ENCODE measurements around the gene SNAP29. TPM values are rescaled to one million over a fixed set of nuclear protein-coding genes. Genes with fewer than 3 reads are reported as not detected.

The SNAP29 gene
- total RNA-seq, 3 donors from 2014 or later: 19.0 to 22.6 (median 22.2) TPM

- Mint-ChIP-seq H3K4me3 (no peak overlapping the region), H3K27me3 (ENCODE audit: low read depth) (no peaks in the 10 kb centered on the region), H3K9me3 (no peaks in the 10 kb centered on the region), H3K36me3 (ENCODE audit: insufficient read depth) (no peaks in the 10 kb centered on the region), H3K4me1 (ENCODE audit: low read depth) (peaks cover 56% of the 10 kb centered on the region)
- no peak for ATAC-seq
- DNase-seq: no peak
These were observed 14.5 kb upstream of the SNAP29 start for GRCh38 chr22:20844055-20845037.

GRCh38 chr22:20847318-20847822, 11.4 kb upstream of the SNAP29 start:
- ATAC-seq: no peak
- Mint-ChIP-seq H3K4me3 (no peak overlapping the region), H3K36me3 (ENCODE audit: insufficient read depth) (peaks cover 2% of the 10 kb centered on the region), H3K4me1 (ENCODE audit: low read depth) (peaks cover 37% of the 10 kb centered on the region), H3K27me3 (ENCODE audit: low read depth) (no peaks in the 10 kb centered on the region), H3K9me3 (no peaks in the 10 kb centered on the region)
- DNase-seq: no peak

GRCh38 chr22:20852076-20852475, 6.7 kb upstream of the SNAP29 start:
- H3K4me3 Mint-ChIP-seq: no peak overlapping the region
- peaks cover 2% of the 10 kb centered on the region for H3K36me3 Mint-ChIP-seq (ENCODE audit: insufficient read depth)
- no peaks in the 10 kb centered on the region for H3K9me3 Mint-ChIP-seq
- peaks cover 47% of the 10 kb centered on the region for H3K4me1 Mint-ChIP-seq (ENCODE audit: low read depth)
- ATAC-seq (no peak), DNase-seq (no peak)
- H3K27me3 Mint-ChIP-seq (ENCODE audit: low read depth): no peaks in the 10 kb centered on the region

- no peaks in the 10 kb centered on the region for H3K27me3 Mint-ChIP-seq (ENCODE audit: low read depth)
These were observed 6.3 kb upstream of the SNAP29 start for GRCh38 chr22:20852503-20852902.

GRCh38 chr22:20853236-20853660, 5.6 kb upstream of the SNAP29 start:
- H3K4me3 Mint-ChIP-seq: no peak overlapping the region
- peaks cover 51% of the 10 kb centered on the region for H3K4me1 Mint-ChIP-seq (ENCODE audit: low read depth)
- no peak for DNase-seq
- peaks cover 2% of the 10 kb centered on the region for H3K36me3 Mint-ChIP-seq (ENCODE audit: insufficient read depth)
- no peak for ATAC-seq
- no peaks in the 10 kb centered on the region for H3K27me3 Mint-ChIP-seq (ENCODE audit: low read depth)
- H3K9me3 Mint-ChIP-seq: no peaks in the 10 kb centered on the region

More at GRCh38 chr22:20852503-20852902, 6.3 kb upstream of the SNAP29 start:
- Mint-ChIP-seq H3K4me3 (no peak overlapping the region), H3K4me1 (ENCODE audit: low read depth) (peaks cover 51% of the 10 kb centered on the region), H3K36me3 (ENCODE audit: insufficient read depth) (peaks cover 2% of the 10 kb centered on the region), H3K9me3 (no peaks in the 10 kb centered on the region)
- DNase-seq: no peak
- ATAC-seq: no peak

GRCh38 chr22:20857247-20857643, 1.6 kb upstream of the SNAP29 start:
- peaks cover 61% of the 10 kb centered on the region for H3K4me1 Mint-ChIP-seq (ENCODE audit: low read depth)
- H3K36me3 Mint-ChIP-seq (ENCODE audit: insufficient read depth): peaks cover 3% of the 10 kb centered on the region
- H3K9me3 Mint-ChIP-seq: no peaks in the 10 kb centered on the region
- DNase-seq (no peak), ATAC-seq (no peak)
- H3K4me3 Mint-ChIP-seq: peak overlapping the region; percentile 91
- H3K27me3 Mint-ChIP-seq (ENCODE audit: low read depth): no peaks in the 10 kb centered on the region

GRCh38 chr22:20857838-20858614, 781 bp upstream of the SNAP29 start:
- DNase-seq (peak; percentile 83), ATAC-seq (peak; percentile 68 to 78)
- peak overlapping the region; percentile 91 for H3K4me3 Mint-ChIP-seq
- no peaks in the 10 kb centered on the region for H3K9me3 Mint-ChIP-seq
- H3K27me3 Mint-ChIP-seq (ENCODE audit: low read depth): no peaks in the 10 kb centered on the region
- H3K36me3 Mint-ChIP-seq (ENCODE audit: insufficient read depth): peaks cover 5% of the 10 kb centered on the region
- H3K4me1 Mint-ChIP-seq (ENCODE audit: low read depth): peaks cover 58% of the 10 kb centered on the region

- Mint-ChIP-seq H3K27me3 (ENCODE audit: low read depth) (no peaks in the 10 kb centered on the region), H3K4me3 (peak overlapping the region; percentile 82), H3K4me1 (ENCODE audit: low read depth) (peaks cover 52% of the 10 kb centered on the region), H3K36me3 (ENCODE audit: insufficient read depth) (peaks cover 5% of the 10 kb centered on the region), H3K9me3 (no peaks in the 10 kb centered on the region)
- no peak for ATAC-seq
- DNase-seq: no peak
These were observed 808 bp downstream of the SNAP29 start for GRCh38 chr22:20859615-20860014.

GRCh38 chr22:20862540-20862939, 3.7 kb downstream of the SNAP29 start:
- DNase-seq (no peak), ATAC-seq (no peak)
- no peaks in the 10 kb centered on the region for H3K9me3 Mint-ChIP-seq
- no peaks in the 10 kb centered on the region for H3K27me3 Mint-ChIP-seq (ENCODE audit: low read depth)
- H3K4me3 Mint-ChIP-seq: no peak overlapping the region
- peaks cover 46% of the 10 kb centered on the region for H3K4me1 Mint-ChIP-seq (ENCODE audit: low read depth)
- H3K36me3 Mint-ChIP-seq (ENCODE audit: insufficient read depth): peaks cover 5% of the 10 kb centered on the region

GRCh38 chr22:20863366-20863765, 4.6 kb downstream of the SNAP29 start:
- Mint-ChIP-seq H3K9me3 (no peaks in the 10 kb centered on the region), H3K4me3 (no peak overlapping the region), H3K4me1 (ENCODE audit: low read depth) (peaks cover 42% of the 10 kb centered on the region), H3K27me3 (ENCODE audit: low read depth) (no peaks in the 10 kb centered on the region), H3K36me3 (ENCODE audit: insufficient read depth) (peaks cover 5% of the 10 kb centered on the region)
- ATAC-seq (no peak), DNase-seq (no peak)

- H3K4me3 Mint-ChIP-seq: no peak overlapping the region
- H3K36me3 Mint-ChIP-seq (ENCODE audit: insufficient read depth): peaks cover 13% of the 10 kb centered on the region
- no peak for ATAC-seq
These were observed 5.5 kb downstream of the SNAP29 start for GRCh38 chr22:20864186-20864908.

GRCh38 chr22:20865331-20865730, 6.5 kb downstream of the SNAP29 start:
- H3K36me3 Mint-ChIP-seq (ENCODE audit: insufficient read depth): peaks cover 13% of the 10 kb centered on the region
- H3K4me1 Mint-ChIP-seq (ENCODE audit: low read depth): peaks cover 32% of the 10 kb centered on the region
- ATAC-seq: no peak

More at GRCh38 chr22:20864186-20864908, 5.5 kb downstream of the SNAP29 start:
- no peaks in the 10 kb centered on the region for H3K27me3 Mint-ChIP-seq (ENCODE audit: low read depth)
- H3K4me1 Mint-ChIP-seq (ENCODE audit: low read depth): peaks cover 41% of the 10 kb centered on the region
- H3K9me3 Mint-ChIP-seq: no peaks in the 10 kb centered on the region
- no peak for DNase-seq

GRCh38 chr22:20865875-20866445, 7.2 kb downstream of the SNAP29 start:
- ATAC-seq: no peak
- Mint-ChIP-seq H3K4me1 (ENCODE audit: low read depth) (peaks cover 26% of the 10 kb centered on the region), H3K9me3 (no peaks in the 10 kb centered on the region), H3K36me3 (ENCODE audit: insufficient read depth) (peaks cover 13% of the 10 kb centered on the region), H3K27me3 (ENCODE audit: low read depth) (no peaks in the 10 kb centered on the region), H3K4me3 (no peak overlapping the region)
- no peak for DNase-seq

More at GRCh38 chr22:20865331-20865730, 6.5 kb downstream of the SNAP29 start:
- Mint-ChIP-seq H3K9me3 (no peaks in the 10 kb centered on the region), H3K4me3 (no peak overlapping the region), H3K27me3 (ENCODE audit: low read depth) (no peaks in the 10 kb centered on the region)
- DNase-seq: no peak
